Neural cell (in vitro differentiated cells): Measurements from ENCODE around the gene LHPP. TPM values are rescaled to one million over a fixed set of nuclear protein-coding genes. Genes with fewer than 3 reads are reported as not detected.

ENCODE experiments used
- H2AFZ ChIP-seq: fragments of 200-600, 300-800 bp; sonication (generic), shearing (Covaris generic); 2 replicates; pipeline ENCODE4 v1.6.0; 2014; ENCODE audit warnings: low read depth, mild to moderate bottlenecking, antibody characterized with exemption, low read length, moderate library complexity
- H3F3A ChIP-seq: fragments of 200-600 bp; shearing (Covaris generic); 2 replicates; pipeline ENCODE4 v1.6.1; 2016; ENCODE audit warnings: mild to moderate bottlenecking, moderate library complexity, mixed read lengths, antibody characterized with exemption, low read length; ENCODE audit not compliant: insufficient read depth, poor library complexity, severe bottlenecking
- H3K27ac ChIP-seq: fragments of 200-600, 300-800 bp; sonication (generic), shearing (Covaris generic); 2 replicates; pipeline ENCODE4 v1.5.1; 2014; ENCODE audit warnings: mild to moderate bottlenecking, low read length, moderate library complexity
- H3K27me3 ChIP-seq: fragments of 300-800, 200-600 bp; sonication (generic), shearing (Covaris generic); 2 replicates; pipeline ENCODE4 v1.6.0; 2014; ENCODE audit warnings: mild to moderate bottlenecking, low read depth, low read length, moderate library complexity; ENCODE audit not compliant: insufficient read depth
- H3K36me3 ChIP-seq: fragments of 300-800, 200-600 bp; sonication (generic), shearing (Covaris generic); 2 replicates; pipeline ENCODE4 v1.5.1; 2014; ENCODE audit warnings: mild to moderate bottlenecking, antibody characterized with exemption, low read length, moderate library complexity; ENCODE audit not compliant: insufficient read depth
- H3K4me2 ChIP-seq: fragments of 300-800, 200-600 bp; sonication (generic), shearing (Covaris generic); 2 replicates; pipeline ENCODE4 v1.6.0; 2014; ENCODE audit warnings: mild to moderate bottlenecking, low read length
- H3K4me3 ChIP-seq: fragments of 300-800, 200-600 bp; sonication (generic), shearing (Covaris generic); 2 replicates; pipeline ENCODE4 v1.5.1; 2014; ENCODE audit warnings: mild to moderate bottlenecking, low read length, moderate library complexity
- H3K79me2 ChIP-seq: fragments of 200-600 bp; shearing (Covaris generic); replicated peaks from 2 replicates; pipeline ENCODE4 v1.6.0; 2014; ENCODE audit warnings: mild to moderate bottlenecking, low read length, moderate library complexity; ENCODE audit not compliant: insufficient read depth
- H3K9ac ChIP-seq: fragments of 300-800, 200-600 bp; sonication (generic), shearing (Covaris generic); 2 replicates; pipeline ENCODE4 v1.6.1; 2016; ENCODE audit warnings: mild to moderate bottlenecking, low read length, mixed read lengths
- H3K9me2 ChIP-seq: fragments of 200-600 bp; shearing (Covaris generic); 2 replicates; pipeline ENCODE4 v1.6.1; 2016; ENCODE audit warnings: mild to moderate bottlenecking, low read length, mixed read lengths; ENCODE audit not compliant: insufficient read depth
- H3K9me3 ChIP-seq: fragments of 200-600, 300-800 bp; sonication (generic), shearing (Covaris generic); 2 replicates; pipeline ENCODE4 v1.6.1; 2016; ENCODE audit warnings: mild to moderate bottlenecking, mixed run types, low read length, moderate library complexity, mixed read lengths
- H4K20me1 ChIP-seq: fragments of 200-600 bp; shearing (Covaris generic); 2 replicates; pipeline ENCODE4 v1.6.1; 2016; ENCODE audit warnings: mild to moderate bottlenecking, mixed run types; ENCODE audit not compliant: insufficient read depth
- CTCF ChIP-seq: fragments of 450-650 bp; IDR thresholded peaks from 2 replicates; pipeline ENCODE4 v1.5.1; 2014; ENCODE audit warnings: antibody characterized with exemption, mild to moderate bottlenecking, moderate library complexity; ENCODE audit not compliant: poor library complexity, severe bottlenecking
- EP300 ChIP-seq: fragments of 450-650 bp; conservative IDR thresholded peaks from 2 replicates; pipeline ENCODE4 v1.6.1; 2014; ENCODE audit warnings: antibody characterized with exemption, mild to moderate bottlenecking, moderate library complexity; ENCODE audit not compliant: poor library complexity, severe bottlenecking
- EZH2 ChIP-seq: fragments of 200-600, 300-800 bp; shearing (Covaris generic), sonication (generic); IDR thresholded peaks from 2 replicates; pipeline ENCODE4 v1.6.1; 2014; ENCODE audit warnings: antibody characterized with exemption, low read length, borderline replicate concordance, mild to moderate bottlenecking; ENCODE audit not compliant: insufficient read depth, poor library complexity, severe bottlenecking
- MXI1 ChIP-seq: fragments of 450-650 bp; conservative IDR thresholded peaks from 2 replicates; pipeline ENCODE4 v1.6.1; 2014; ENCODE audit warnings: antibody characterized with exemption, mild to moderate bottlenecking; ENCODE audit not compliant: poor library complexity, severe bottlenecking
- POLR2AphosphoS5 ChIP-seq: IDR thresholded peaks from 2 replicates; pipeline ENCODE4 v1.6.1; 2012
- RAD21 ChIP-seq: fragments of 450-650 bp; conservative IDR thresholded peaks from 2 replicates; pipeline ENCODE4 v1.6.1; 2014; ENCODE audit warnings: antibody characterized with exemption, mild to moderate bottlenecking, moderate library complexity
- REST ChIP-seq: IDR thresholded peaks from 2 replicates; pipeline ENCODE4 v1.6.1; 2012; ENCODE audit warnings: borderline replicate concordance
- SMC3 ChIP-seq: fragments of 450-650 bp; conservative IDR thresholded peaks from 2 replicates; pipeline ENCODE4 v1.6.1; 2014; ENCODE audit warnings: antibody characterized with exemption, mild to moderate bottlenecking, moderate library complexity; ENCODE audit not compliant: poor library complexity
- TAF1 ChIP-seq: IDR thresholded peaks from 2 replicates; pipeline ENCODE4 v1.6.1; 2012; ENCODE audit warnings: low read depth
- polyA plus RNA-seq: library from polyadenylated mRNA; depleted of rRNA; stranded (reverse); fragments of >200 nt; gene quantifications from 2 replicates; pipeline ENCODE4 v1.2.3, GENCODE V29; 2014

Gene LHPP
- polyA plus RNA-seq, 1 donor from 2014 or later, result 16.0 TPM

- no peak overlapping the region for H3K9ac ChIP-seq
- no peaks in the 10 kb centered on the region for H4K20me1 ChIP-seq
- no peak overlapping the region for H2AFZ ChIP-seq
- H3K4me2 ChIP-seq, result no peak overlapping the region
- H3K9me3 ChIP-seq, result no peaks in the 10 kb centered on the region
- H3K36me3 ChIP-seq, result no peaks in the 10 kb centered on the region
- H3K79me2 ChIP-seq, result no peaks in the 10 kb centered on the region
- TF ChIP-seq REST, result no peak
- TF ChIP-seq POLR2AphosphoS5, result no peak
- no peak for TF ChIP-seq TAF1
- no peak for TF ChIP-seq CTCF
- TF ChIP-seq MXI1, result no peak
- H3K27ac ChIP-seq, result no peak overlapping the region
- H3F3A ChIP-seq, result no peaks in the 10 kb centered on the region
- no peaks in the 10 kb centered on the region for H3K27me3 ChIP-seq
- H3K4me3 ChIP-seq, result no peak overlapping the region
- H3K9me2 ChIP-seq, result no peaks in the 10 kb centered on the region
These were observed 60.7 kb downstream of the LHPP start for GRCh38 chr10:124522131-124522932.

- Histone ChIP-seq H3K27ac (no peak overlapping the region), H2AFZ (no peak overlapping the region), H3F3A (no peaks in the 10 kb centered on the region), H3K27me3 (no peaks in the 10 kb centered on the region), H3K9ac (no peak overlapping the region), H3K9me3 (no peaks in the 10 kb centered on the region), H3K4me2 (no peak overlapping the region), H3K9me2 (no peaks in the 10 kb centered on the region), H3K36me3 (no peaks in the 10 kb centered on the region), H3K4me3 (no peak overlapping the region), H3K79me2 (no peaks in the 10 kb centered on the region), H4K20me1 (no peaks in the 10 kb centered on the region)
- TF ChIP-seq RAD21 (no peak), SMC3 (no peak), POLR2AphosphoS5 (no peak), TAF1 (no peak), EZH2 (no peak), CTCF (no peak), EP300 (no peak), MXI1 (no peak), REST (no peak)
These were observed 61.6 kb downstream of the LHPP start for GRCh38 chr10:124522933-124523871.
